Stomach smooth muscle (tissue), 2 donors: ENCODE measurements around the gene IGSF21.

Source experiments
- H3K27ac ChIP-seq: one replicate; pipeline ENCODE4 v1.7.0; 2013; ENCODE audit warnings: mild to moderate bottlenecking, low read length, inconsistent platforms
- H3K27me3 ChIP-seq, 2 donors: one replicate each; pipeline ENCODE4 v1.7.0; 2013; ENCODE audit warnings: low read length in 2 of 2; ENCODE audit not compliant: insufficient read depth in 2 of 2, control insufficient read depth in 1 of 2
- H3K36me3 ChIP-seq, 2 donors: one replicate each; pipeline ENCODE4 v1.7.0; 2013; ENCODE audit warnings: low read length in 2 of 2; ENCODE audit not compliant: control insufficient read depth in 2 of 2, insufficient read depth in 2 of 2
- H3K4me1 ChIP-seq: one replicate; pipeline ENCODE4 v1.7.0; 2013; ENCODE audit warnings: low read length; ENCODE audit not compliant: control insufficient read depth, insufficient read depth
- H3K4me3 ChIP-seq, 2 donors: one replicate each; pipeline ENCODE4 v1.7.0; 2013; ENCODE audit warnings: low read length in 2 of 2
- H3K9ac ChIP-seq, 2 donors: one replicate each; pipeline ENCODE4 v1.7.0; 2013; ENCODE audit warnings: low read length in 2 of 2, mild to moderate bottlenecking in 1 of 2
- H3K9me3 ChIP-seq, 2 donors: one replicate each; pipeline ENCODE4 v1.7.0; 2013; ENCODE audit warnings: low read length in 2 of 2; ENCODE audit not compliant: control insufficient read depth in 2 of 2
- donor health status: healthy.
- donor health status: Pancreatic carcinoma.

Gene IGSF21

DNA sequence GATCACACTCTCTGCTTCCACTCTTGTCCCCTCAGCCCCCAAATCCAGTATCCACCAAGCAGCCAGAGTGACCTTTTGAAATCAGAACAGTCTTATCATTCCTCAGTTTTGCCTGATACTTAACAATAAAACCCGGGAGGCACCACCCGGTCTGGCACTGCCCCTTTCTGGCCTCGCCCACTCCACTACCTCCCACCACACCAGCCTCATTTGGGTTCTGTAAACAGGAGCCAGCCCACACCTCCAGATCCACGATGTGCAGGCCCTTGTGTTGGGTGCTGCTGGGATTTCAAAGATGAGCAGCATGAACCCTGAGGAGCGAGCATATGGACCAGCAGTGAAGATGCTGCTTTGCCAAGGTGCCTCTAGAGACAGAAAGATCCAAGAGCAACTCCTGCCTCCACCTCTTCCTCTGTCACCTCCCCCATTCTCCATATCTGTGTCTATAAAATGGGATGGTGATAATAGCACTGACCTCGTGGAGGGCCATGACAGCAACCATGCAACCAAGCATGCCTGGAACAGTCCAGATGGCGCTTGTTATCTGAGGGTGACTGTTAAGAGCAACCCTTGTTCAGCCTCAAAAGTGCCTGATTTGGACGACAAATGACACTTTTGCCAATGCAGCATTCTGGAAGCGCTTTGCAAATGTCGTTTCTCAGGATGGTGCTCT, 136.0 kb downstream of the IGSF21 start:
- no peak overlapping the region for H3K27ac ChIP-seq
- H3K36me3 ChIP-seq, result no peaks in the 10 kb centered on the region
- peaks cover 0 to 17% of the 10 kb centered on the region in 2 donors for H3K27me3 ChIP-seq
- no peak overlapping the region for H3K4me3 ChIP-seq
- H3K9me3 ChIP-seq, result no peaks in the 10 kb centered on the region
- no peak overlapping the region for H3K9ac ChIP-seq
- no peaks in the 10 kb centered on the region for H3K4me1 ChIP-seq

GRCh38 chr1:18244762-18245161, 137.2 kb downstream of the IGSF21 start:
- Histone ChIP-seq H3K27ac (no peak overlapping the region), H3K27me3 (peaks cover 0 to 16% of the 10 kb centered on the region in 2 donors), H3K36me3 (no peaks in the 10 kb centered on the region), H3K9me3 (no peaks in the 10 kb centered on the region), H3K9ac (no peak overlapping the region), H3K4me1 (no peaks in the 10 kb centered on the region), H3K4me3 (no peak overlapping the region)

DNA sequence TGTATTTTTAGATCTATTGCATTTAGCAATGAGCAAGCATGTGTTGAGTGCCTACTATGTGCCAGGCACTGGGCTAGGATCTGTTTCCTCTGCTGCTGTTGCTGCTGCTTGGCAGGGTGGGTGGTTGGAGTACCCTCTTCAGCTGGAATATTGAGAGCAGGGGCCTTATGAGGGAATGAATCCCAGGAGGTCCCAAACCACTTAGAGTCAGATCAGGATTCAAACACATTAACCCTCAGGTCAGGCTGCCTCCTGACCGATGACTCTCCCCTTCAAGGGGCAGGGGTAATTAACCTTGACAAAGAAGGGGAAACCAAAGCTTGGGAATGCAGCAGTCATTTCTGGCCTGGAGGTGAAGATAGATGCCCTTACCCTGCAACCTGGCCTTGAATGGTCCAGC, 138.0 kb downstream of the IGSF21 start:
- Histone ChIP-seq H3K36me3 (no peaks in the 10 kb centered on the region), H3K4me3 (no peak overlapping the region), H3K4me1 (no peaks in the 10 kb centered on the region), H3K27me3 (peaks cover 0 to 12% of the 10 kb centered on the region in 2 donors), H3K9ac (no peak overlapping the region), H3K9me3 (no peaks in the 10 kb centered on the region), H3K27ac (no peak overlapping the region)

DNA sequence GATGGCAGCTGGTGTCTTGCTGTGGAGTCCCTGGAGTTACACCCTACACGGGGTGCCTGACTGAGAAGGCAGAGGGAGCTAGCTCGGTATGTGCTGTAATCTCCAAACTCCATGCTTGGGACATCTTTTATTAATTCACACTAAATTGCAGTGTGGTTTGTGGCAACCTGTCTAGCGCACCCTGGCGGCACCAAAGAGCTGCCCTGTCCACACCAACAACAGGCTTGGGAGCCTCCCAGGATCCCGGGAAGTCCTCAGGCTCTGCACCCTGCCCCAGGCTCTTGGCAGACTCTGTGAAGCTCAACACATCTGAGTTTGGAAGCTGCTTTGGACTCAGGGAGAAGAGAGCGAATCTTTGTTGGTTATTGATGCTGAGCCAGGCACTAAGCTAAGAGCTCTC, 138.9 kb downstream of the IGSF21 start:
- no peak overlapping the region for H3K9ac ChIP-seq
- H3K27ac ChIP-seq, result no peak overlapping the region
- H3K9me3 ChIP-seq, result peaks cover 8% of the 10 kb centered on the region in 2 donors
- no peaks in the 10 kb centered on the region for H3K4me1 ChIP-seq
- no peak overlapping the region for H3K4me3 ChIP-seq
- peaks cover 0 to 13% of the 10 kb centered on the region in 2 donors for H3K27me3 ChIP-seq
- H3K36me3 ChIP-seq, result no peaks in the 10 kb centered on the region

DNA sequence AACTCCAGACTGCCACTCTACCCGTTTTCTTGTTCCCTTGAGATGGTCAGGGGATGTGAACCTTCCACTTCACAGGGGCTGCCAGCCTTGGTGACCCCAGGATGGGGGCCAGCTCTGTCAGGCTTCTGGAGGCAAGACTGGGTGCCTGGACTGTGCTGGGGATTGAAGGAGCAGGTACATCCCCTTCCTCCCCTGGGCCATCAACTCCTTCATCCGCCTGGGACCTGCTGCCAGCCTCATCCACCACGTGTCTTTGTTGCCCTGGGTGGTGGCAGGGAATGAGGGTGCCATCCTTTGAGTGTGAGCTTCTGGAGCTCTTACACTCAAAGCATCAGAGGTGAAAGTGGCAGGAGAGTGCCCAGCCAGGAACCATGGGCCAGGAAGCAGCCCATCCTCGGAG, 139.6 kb downstream of the IGSF21 start:
- Histone ChIP-seq H3K4me1 (no peaks in the 10 kb centered on the region), H3K4me3 (no peak overlapping the region), H3K9ac (no peak overlapping the region), H3K27ac (no peak overlapping the region), H3K27me3 (peaks cover 0 to 10% of the 10 kb centered on the region in 2 donors), H3K9me3 (peaks cover 9% of the 10 kb centered on the region in 2 donors), H3K36me3 (no peaks in the 10 kb centered on the region)

GRCh38 chr1:18249631-18250030, 142.0 kb downstream of the IGSF21 start:
- Histone ChIP-seq H3K36me3 (no peaks in the 10 kb centered on the region), H3K27ac (no peak overlapping the region), H3K4me3 (no peak overlapping the region), H3K4me1 (no peaks in the 10 kb centered on the region), H3K9me3 (peaks cover 9% of the 10 kb centered on the region in 2 donors), H3K27me3 (peaks cover under 1 to 7% of the 10 kb centered on the region in 2 donors), H3K9ac (no peak overlapping the region)

DNA sequence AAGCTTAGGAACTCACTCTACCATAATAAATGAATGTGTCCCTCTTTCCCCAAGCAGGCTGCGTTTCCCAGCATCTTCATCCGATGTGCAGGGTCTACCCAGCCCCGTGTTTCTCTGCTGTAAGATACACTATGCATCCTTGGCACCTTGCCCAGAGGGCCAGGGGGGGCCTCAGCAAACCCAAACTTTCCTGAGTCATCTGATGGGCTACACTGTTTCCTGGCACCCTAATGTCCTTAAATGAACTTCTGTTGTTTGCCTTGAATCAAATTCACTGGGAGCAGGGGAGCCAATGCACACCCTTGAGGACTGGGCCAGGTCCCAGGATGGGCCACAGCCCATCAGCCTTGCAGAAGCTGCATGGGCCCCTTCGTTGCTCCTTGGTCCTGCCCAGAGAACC, 145.5 kb downstream of the IGSF21 start:
- Histone ChIP-seq H3K4me3 (no peak overlapping the region), H3K27me3 (peaks cover 3 to 18% of the 10 kb centered on the region in 2 donors)

GRCh38 chr1:18256282-18257235, 149.0 kb downstream of the IGSF21 start:
- Histone ChIP-seq H3K36me3 (no peaks in the 10 kb centered on the region), H3K9me3 (peaks cover 0 to 1% of the 10 kb centered on the region in 2 donors), H3K27ac (no peak overlapping the region), H3K4me1 (no peaks in the 10 kb centered on the region), H3K27me3 (peaks cover 14 to 25% of the 10 kb centered on the region in 2 donors), H3K4me3 (no peak overlapping the region), H3K9ac (no peak overlapping the region)

More for the DNA sequence above, 145.5 kb downstream of the IGSF21 start:
- Histone ChIP-seq H3K27ac (no peak overlapping the region), H3K9ac (no peak overlapping the region), H3K4me1 (no peaks in the 10 kb centered on the region), H3K9me3 (peaks cover 9% of the 10 kb centered on the region in 2 donors), H3K36me3 (no peaks in the 10 kb centered on the region)

DNA sequence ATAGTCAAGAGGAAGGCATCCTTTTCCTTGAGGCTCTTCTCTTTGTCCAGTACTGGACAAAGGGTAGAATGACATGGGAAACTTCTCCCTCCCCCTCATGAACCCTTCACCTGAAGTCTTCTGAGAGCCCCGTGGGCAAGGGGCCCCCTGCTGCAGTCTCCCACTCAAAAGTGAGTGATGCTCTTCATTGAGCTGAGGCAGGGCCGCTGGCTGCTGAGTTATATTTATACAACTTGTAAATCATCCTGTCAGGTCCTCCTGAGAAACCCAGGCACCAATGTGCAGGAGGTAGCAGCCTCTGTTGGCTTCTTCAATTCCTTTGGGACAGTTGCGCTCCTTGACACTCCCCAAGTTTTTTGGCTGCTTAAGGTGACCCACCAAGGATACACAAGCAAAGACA, 150.2 kb downstream of the IGSF21 start:
- H3K9ac ChIP-seq, result no peak overlapping the region
- no peaks in the 10 kb centered on the region for H3K9me3 ChIP-seq
- peaks cover 21 to 31% of the 10 kb centered on the region in 2 donors for H3K27me3 ChIP-seq
- H3K4me1 ChIP-seq, result no peaks in the 10 kb centered on the region
- no peak overlapping the region for H3K4me3 ChIP-seq
- no peak overlapping the region for H3K27ac ChIP-seq
- H3K36me3 ChIP-seq, result no peaks in the 10 kb centered on the region

- no peak overlapping the region for H3K9ac ChIP-seq
- no peaks in the 10 kb centered on the region for H3K36me3 ChIP-seq
- H3K9me3 ChIP-seq, result no peaks in the 10 kb centered on the region
- H3K4me1 ChIP-seq, result no peaks in the 10 kb centered on the region
- H3K27ac ChIP-seq, result no peak overlapping the region
- H3K27me3 ChIP-seq, result peaks cover 18 to 30% of the 10 kb centered on the region in 2 donors
- no peak overlapping the region for H3K4me3 ChIP-seq
These were observed 154.3 kb downstream of the IGSF21 start for GRCh38 chr1:18261891-18262290.
